ENCODE measurements around the gene NRP2.

NRP2 gene

DNA sequence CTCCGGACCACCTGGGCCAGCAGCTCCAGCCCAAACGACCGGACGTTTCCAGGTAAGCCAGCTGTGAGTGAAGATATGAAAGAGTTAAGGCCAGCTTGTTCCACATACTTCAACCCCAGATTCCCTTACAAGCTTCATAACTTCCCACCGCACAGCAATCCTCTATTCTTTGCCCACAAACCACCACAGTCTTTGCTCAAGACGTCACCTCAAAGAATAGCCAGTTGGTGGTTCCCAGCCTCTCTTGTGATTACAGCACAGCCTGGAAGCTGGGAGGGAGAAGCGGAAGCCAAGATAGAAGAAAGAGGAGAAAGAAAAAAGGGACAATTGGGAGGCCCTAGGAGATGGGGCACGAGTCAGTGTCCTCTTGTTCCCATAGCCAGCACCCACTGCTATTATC, 70.6 kb downstream of the NRP2 start:
- peak; percentile 93 for DNase-seq (ENCODE audit: low read depth, low spot score)

GRCh38 chr2:205754285-205754923, 72.1 kb downstream of the NRP2 start:
- DNase-seq (ENCODE audit: low read depth, low spot score): no peak

GRCh38 chr2:205754924-205755321, 72.6 kb downstream of the NRP2 start:
- DNase-seq (ENCODE audit: low read depth, low spot score): peak; percentile 87

- peak; percentile 59 for DNase-seq (ENCODE audit: low read depth, low spot score)
Observed at GRCh38 chr2:205755923-205756322, 73.6 kb downstream of the NRP2 start.

GRCh38 chr2:205757271-205757670, 75.0 kb downstream of the NRP2 start:
- DNase-seq (ENCODE audit: low read depth, low spot score): no peak

GRCh38 chr2:205758051-205758450, 75.8 kb downstream of the NRP2 start:
- peak; percentile 79 for DNase-seq (ENCODE audit: low read depth, low spot score)

DNA sequence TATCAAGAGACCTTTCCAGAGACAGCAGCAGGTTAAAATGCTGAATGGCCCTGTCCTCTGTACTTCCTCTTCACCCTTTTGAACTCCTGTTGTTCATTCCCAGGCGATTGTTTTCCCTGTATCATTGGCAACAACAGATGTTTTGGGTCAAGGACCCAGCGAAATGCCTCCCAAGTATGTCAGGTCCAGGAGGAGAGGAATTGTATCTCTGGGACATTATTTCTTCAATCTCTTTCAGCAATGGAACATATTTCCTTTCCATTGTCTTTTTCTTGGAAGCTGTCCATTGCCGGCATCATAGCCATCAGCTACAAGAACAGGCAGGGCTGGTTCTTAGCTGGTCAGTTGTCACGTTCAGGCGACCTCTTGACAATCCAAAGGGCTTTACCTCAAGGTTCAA, 76.2 kb downstream of the NRP2 start:
- no peak for DNase-seq (ENCODE audit: low read depth, low spot score)

DNA sequence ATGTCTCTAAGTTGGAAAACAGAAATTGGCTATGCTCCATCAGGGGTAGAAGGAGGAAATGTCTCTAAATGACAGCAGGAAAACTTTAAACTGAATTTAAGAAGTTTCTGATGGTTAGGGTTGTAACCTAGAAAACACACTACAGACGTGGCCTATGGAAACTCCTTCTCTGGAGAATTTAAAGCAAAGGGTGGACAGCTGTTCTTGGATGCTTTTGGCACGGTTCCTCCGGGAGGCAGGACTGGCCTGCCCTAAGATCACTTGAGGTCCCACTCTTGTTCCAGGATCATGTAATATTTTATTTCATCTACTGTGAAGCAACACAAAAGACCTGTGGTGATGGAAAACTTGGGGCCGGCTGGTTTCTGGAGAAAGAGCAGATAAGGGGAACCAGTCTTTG, 77.0 kb downstream of the NRP2 start:
- DNase-seq (ENCODE audit: low read depth, low spot score): no peak

GRCh38 chr2:205759732-205760131, 77.4 kb downstream of the NRP2 start:
- DNase-seq (ENCODE audit: low read depth, low spot score): no peak

GRCh38 chr2:205760157-205760556, 77.9 kb downstream of the NRP2 start:
- DNase-seq (ENCODE audit: low read depth, low spot score): no peak

- no peak for DNase-seq (ENCODE audit: low read depth, low spot score)
Observed at GRCh38 chr2:205761421-205761820, 79.1 kb downstream of the NRP2 start.

GRCh38 chr2:205762881-205763280, 80.6 kb downstream of the NRP2 start:
- DNase-seq (ENCODE audit: low read depth, low spot score): no peak

DNA sequence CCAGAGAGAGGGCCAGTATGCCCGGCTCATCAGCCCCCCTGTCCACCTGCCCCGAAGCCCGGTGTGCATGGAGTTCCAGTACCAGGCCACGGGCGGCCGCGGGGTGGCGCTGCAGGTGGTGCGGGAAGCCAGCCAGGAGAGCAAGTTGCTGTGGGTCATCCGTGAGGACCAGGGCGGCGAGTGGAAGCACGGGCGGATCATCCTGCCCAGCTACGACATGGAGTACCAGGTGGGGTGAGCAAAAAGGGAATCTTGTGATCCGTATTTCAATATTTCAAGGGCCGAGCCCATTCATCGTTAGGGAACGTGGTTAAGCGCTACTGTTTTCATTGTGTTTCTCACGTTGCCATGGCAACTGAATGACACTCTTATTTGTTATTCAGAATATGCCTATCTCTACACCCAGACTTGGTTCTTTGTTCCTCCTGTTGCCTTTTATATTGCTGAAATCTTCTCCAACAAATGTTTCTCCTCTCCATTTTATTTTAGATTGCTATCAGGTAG, 81.5 kb downstream of the NRP2 start:
- peak; percentile 94 for DNase-seq (ENCODE audit: low read depth, low spot score)

- DNase-seq (ENCODE audit: low read depth, low spot score): no peak
Observed at GRCh38 chr2:205764270-205764746, 82.0 kb downstream of the NRP2 start.

DNA sequence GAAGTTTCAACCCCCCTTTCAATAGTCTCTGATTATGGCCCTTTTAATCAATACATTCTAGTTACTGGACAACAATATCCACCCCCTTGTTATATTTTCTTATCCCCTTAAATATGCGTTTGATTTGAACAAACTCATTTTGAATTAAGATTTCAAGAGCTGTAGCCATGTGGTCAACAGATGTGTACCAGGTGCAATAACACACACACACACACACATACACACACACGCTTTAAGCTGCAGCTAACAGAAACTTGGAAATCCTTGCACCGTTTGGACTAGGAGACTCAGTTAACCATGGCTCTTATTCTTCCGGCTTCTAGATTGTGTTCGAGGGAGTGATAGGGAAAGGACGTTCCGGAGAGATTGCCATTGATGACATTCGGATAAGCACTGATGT, 82.8 kb downstream of the NRP2 start:
- no peak for DNase-seq (ENCODE audit: low read depth, low spot score)

DNA sequence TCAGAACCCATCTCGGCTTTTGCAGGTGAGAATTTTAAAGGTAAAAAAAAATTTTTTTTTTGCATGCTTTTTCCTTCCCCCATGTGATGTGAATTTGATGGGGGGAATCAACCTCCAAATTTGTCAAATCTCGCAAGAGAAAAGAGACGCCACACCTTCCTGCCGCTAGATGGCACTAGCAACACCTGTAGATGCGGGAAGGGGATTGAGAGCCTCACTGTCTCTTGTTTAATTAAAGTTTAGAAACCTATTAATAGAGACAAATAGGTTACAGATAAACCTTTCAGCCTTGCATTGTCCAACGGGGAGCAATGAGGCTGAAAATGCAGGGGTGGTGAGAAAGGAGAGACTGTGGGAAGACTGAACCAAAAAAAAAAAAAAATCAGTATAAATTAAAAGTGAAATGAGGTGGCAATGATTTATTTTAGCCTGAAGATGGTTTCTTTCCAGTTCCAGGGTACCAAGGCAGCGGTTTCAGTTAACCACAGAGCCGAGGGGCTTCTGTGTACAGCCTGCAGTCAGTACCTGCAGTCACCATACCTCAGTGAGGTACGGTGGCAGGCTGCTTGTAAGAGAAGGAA, 84.6 kb downstream of the NRP2 start:
- DNase-seq (ENCODE audit: low read depth, low spot score): peak; percentile 82

- no peak for DNase-seq (ENCODE audit: low read depth, low spot score)
Observed at GRCh38 chr2:205767617-205768016, 85.3 kb downstream of the NRP2 start.

DNA sequence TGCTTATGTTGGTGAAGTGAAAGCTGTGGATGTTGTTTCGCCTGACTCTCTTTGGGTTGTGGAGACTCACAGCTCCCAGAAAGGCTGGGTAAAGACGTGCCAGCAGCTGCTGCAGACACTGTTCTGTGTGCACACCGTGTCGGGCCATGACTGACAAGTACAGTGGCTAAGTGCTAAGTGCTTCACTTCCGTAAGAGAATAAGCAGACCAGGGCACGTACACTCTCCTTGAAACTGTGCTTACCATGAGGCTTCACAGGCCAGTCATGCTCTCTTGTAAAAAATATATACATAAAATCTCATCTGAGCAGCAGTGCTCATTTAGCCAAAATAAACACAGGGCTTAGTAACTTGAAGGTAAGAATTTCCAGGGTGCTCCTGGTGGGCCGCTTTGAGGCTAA, 86.0 kb downstream of the NRP2 start:
- DNase-seq (ENCODE audit: low read depth, low spot score): no peak

DNA sequence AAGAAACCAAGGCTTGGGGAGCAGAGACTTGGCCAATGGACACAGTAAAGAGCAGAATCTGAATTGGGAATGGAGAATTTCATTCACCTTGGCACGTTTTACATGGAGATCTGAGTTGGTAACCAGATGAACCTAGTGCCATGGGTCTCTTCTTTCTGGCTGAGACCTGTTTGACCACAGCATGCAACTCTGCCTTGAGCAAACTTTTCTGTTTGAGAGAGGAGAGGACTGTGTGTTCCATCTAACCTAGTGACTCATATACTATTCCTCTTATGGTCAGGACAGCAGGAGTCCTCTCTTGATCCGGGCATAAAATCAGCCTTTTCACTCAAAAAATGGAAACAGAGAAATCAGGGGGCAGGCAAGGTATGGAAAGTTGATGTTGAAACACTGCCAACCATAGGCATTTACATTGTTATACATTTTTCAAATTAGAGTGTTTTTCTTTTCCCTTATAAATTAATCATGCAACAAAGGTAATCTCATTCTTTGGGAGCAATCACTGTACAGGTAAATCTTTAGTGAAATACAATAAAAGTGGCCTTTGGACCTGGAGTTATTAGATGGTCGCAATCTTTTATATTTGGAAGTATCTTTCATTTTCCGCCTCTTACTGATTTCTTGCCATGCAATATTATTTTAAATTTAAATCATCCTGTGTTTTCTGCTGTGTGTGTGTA, 86.7 kb downstream of the NRP2 start:
- no peak for DNase-seq (ENCODE audit: low read depth, low spot score)

DNA sequence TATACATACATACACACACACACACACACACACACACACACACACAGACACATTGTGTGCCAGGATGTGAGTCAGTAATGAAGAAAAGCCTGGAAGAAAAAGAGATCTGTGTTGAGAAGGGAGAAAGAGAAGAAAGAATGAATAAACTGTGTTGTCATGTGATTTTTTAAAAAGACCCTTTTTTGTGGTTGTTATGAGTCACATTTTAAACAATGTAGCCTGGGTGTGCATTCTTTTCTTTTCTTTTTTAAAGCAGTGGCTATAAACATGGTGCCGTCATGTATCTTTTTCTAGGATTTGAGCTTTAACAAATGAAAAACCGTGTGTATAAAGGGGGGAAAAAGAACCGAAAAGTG, 87.2 kb downstream of the NRP2 start:
- peak; percentile 83 for DNase-seq (ENCODE audit: low read depth, low spot score)

DNA sequence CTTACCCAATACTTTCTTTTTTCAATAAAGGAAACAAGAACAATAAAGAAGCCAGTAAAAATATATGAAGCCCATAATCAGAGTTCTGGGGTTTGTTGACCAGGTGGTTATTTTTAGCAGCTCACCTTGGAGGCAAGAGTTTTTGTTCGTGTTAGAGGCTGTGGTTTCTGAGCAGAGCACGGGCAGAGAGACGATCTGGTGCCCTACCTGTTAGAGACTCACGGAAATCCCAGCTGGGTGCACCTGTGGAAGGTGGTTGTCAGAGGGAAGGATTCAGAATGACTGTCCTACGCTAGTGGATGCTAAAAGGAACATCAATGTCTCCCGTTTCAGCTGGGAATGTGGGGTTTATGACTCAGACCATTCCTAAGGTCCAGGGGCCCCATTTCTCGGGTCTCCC, 87.6 kb downstream of the NRP2 start:
- no peak for DNase-seq (ENCODE audit: low read depth, low spot score)

- DNase-seq (ENCODE audit: low read depth, low spot score): no peak
Observed at GRCh38 chr2:205770577-205770976, 88.3 kb downstream of the NRP2 start.

- no peak for DNase-seq (ENCODE audit: low read depth, low spot score)
Observed at GRCh38 chr2:205771031-205771430, 88.7 kb downstream of the NRP2 start.
